ENCODE measurements around the gene WFDC12.

Gene WFDC12

GRCh38 chr20:45088247-45088646 lies 36.0 kb downstream of the WFDC12 start:
- DNase-seq: peak; percentile 96

- no peak for DNase-seq
Observed at GRCh38 chr20:45087814-45088213, 36.5 kb downstream of the WFDC12 start.

- no peak for DNase-seq
Observed at GRCh38 chr20:45087097-45087790, 37.0 kb downstream of the WFDC12 start.

GRCh38 chr20:45085867-45086266 lies 38.4 kb downstream of the WFDC12 start:
- DNase-seq: no peak

- no peak for DNase-seq
Observed at GRCh38 chr20:45085289-45085688, 39.0 kb downstream of the WFDC12 start.

GRCh38 chr20:45083127-45083526 lies 41.1 kb downstream of the WFDC12 start:
- DNase-seq: no peak

GRCh38 chr20:45082468-45082867 lies 41.8 kb downstream of the WFDC12 start:
- no peak for DNase-seq

- peak; percentile 31 for DNase-seq
Observed at GRCh38 chr20:45080867-45081624, 43.2 kb downstream of the WFDC12 start.

- no peak for DNase-seq
Observed at GRCh38 chr20:45077559-45077958, 46.7 kb downstream of the WFDC12 start.
